ENCODE data around the gene CCDC69.
A peak's percentile ranks its signal among the peaks of the same experiment; 100 is the strongest.
"Not testable (repeated sequence)": the region's sequence is repeated elsewhere in the genome, so short reads cannot be mapped to it uniquely, and the experiment has no call there.

CCDC69 gene

GRCh38 chr5:151181818-151182523 lies 41.9 kb downstream of the CCDC69 start:
- Mint-ChIP-seq H3K27ac (peak overlapping the region; percentile 17), H3K9me3 (no peaks in the 10 kb centered on the region), H3K4me3 (no peak overlapping the region), H3K27me3 (no peaks in the 10 kb centered on the region), H3K36me3 (ENCODE audit: low read depth) (peaks cover 23% of the 10 kb centered on the region), H3K4me1 (ENCODE audit: low read depth) (peaks cover 12% of the 10 kb centered on the region)

- Mint-ChIP-seq H3K4me1 (ENCODE audit: low read depth) (peaks cover 12% of the 10 kb centered on the region), H3K4me3 (no peak overlapping the region), H3K36me3 (ENCODE audit: low read depth) (peaks cover 14% of the 10 kb centered on the region), H3K27me3 (no peaks in the 10 kb centered on the region), H3K9me3 (no peaks in the 10 kb centered on the region), H3K27ac (no peak overlapping the region)
These were observed 43.6 kb downstream of the CCDC69 start for GRCh38 chr5:151180291-151180690.

- Mint-ChIP-seq H3K9me3 (no peaks in the 10 kb centered on the region), H3K4me1 (ENCODE audit: low read depth) (peaks cover 12% of the 10 kb centered on the region), H3K27ac (no peak overlapping the region)
These were observed 44.4 kb downstream of the CCDC69 start for GRCh38 chr5:151179489-151179840.

GRCh38 chr5:151178777-151179488 lies 45.0 kb downstream of the CCDC69 start:
- H3K36me3 Mint-ChIP-seq (ENCODE audit: low read depth), result peaks cover 13% of the 10 kb centered on the region
- peak overlapping the region; percentile 32 for H3K27ac Mint-ChIP-seq
- no peak overlapping the region for H3K4me3 Mint-ChIP-seq
- no peaks in the 10 kb centered on the region for H3K27me3 Mint-ChIP-seq
- no peaks in the 10 kb centered on the region for H3K9me3 Mint-ChIP-seq
- peaks cover 12% of the 10 kb centered on the region for H3K4me1 Mint-ChIP-seq (ENCODE audit: low read depth)

More at GRCh38 chr5:151179489-151179840, 44.4 kb downstream of the CCDC69 start:
- Mint-ChIP-seq H3K36me3 (ENCODE audit: low read depth) (peaks cover 13% of the 10 kb centered on the region), H3K27me3 (no peaks in the 10 kb centered on the region), H3K4me3 (no peak overlapping the region)

GRCh38 chr5:151178372-151178771 lies 45.5 kb downstream of the CCDC69 start:
- Mint-ChIP-seq H3K4me3 (no peak overlapping the region), H3K27ac (no peak overlapping the region), H3K4me1 (ENCODE audit: low read depth) (peaks cover 12% of the 10 kb centered on the region), H3K27me3 (no peaks in the 10 kb centered on the region), H3K9me3 (no peaks in the 10 kb centered on the region), H3K36me3 (ENCODE audit: low read depth) (peaks cover 13% of the 10 kb centered on the region)

GRCh38 chr5:151176268-151176667 lies 47.6 kb downstream of the CCDC69 start:
- H3K27ac Mint-ChIP-seq; H3K9me3 Mint-ChIP-seq; H3K27me3 Mint-ChIP-seq; H3K36me3 Mint-ChIP-seq (ENCODE audit: low read depth); H3K4me3 Mint-ChIP-seq: not testable (repeated sequence)
- peaks cover 16% of the 10 kb centered on the region for H3K4me1 Mint-ChIP-seq (ENCODE audit: low read depth)

- Mint-ChIP-seq H3K27ac (no peak overlapping the region), H3K4me3 (no peak overlapping the region), H3K4me1 (ENCODE audit: low read depth) (peaks cover 26% of the 10 kb centered on the region), H3K36me3 (ENCODE audit: low read depth) (peaks cover 8% of the 10 kb centered on the region), H3K27me3 (no peaks in the 10 kb centered on the region), H3K9me3 (no peaks in the 10 kb centered on the region)
These were observed 49.2 kb downstream of the CCDC69 start for GRCh38 chr5:151174612-151175101.

GRCh38 chr5:151173711-151174611 lies 49.9 kb downstream of the CCDC69 start:
- Mint-ChIP-seq H3K27ac (no peak overlapping the region), H3K4me1 (ENCODE audit: low read depth) (peaks cover 21% of the 10 kb centered on the region), H3K27me3 (no peaks in the 10 kb centered on the region)

GRCh38 chr5:151171529-151171928 lies 52.4 kb downstream of the CCDC69 start:
- Mint-ChIP-seq H3K4me3 (no peak overlapping the region), H3K4me1 (ENCODE audit: low read depth) (peaks cover 14% of the 10 kb centered on the region), H3K27ac (no peak overlapping the region), H3K27me3 (no peaks in the 10 kb centered on the region), H3K36me3 (ENCODE audit: low read depth) (no peaks in the 10 kb centered on the region), H3K9me3 (no peaks in the 10 kb centered on the region)

More at GRCh38 chr5:151173711-151174611, 49.9 kb downstream of the CCDC69 start:
- no peaks in the 10 kb centered on the region for H3K9me3 Mint-ChIP-seq
- H3K4me3 Mint-ChIP-seq, result no peak overlapping the region
- peaks cover 6% of the 10 kb centered on the region for H3K36me3 Mint-ChIP-seq (ENCODE audit: low read depth)

GRCh38 chr5:151168602-151169344 lies 55.1 kb downstream of the CCDC69 start:
- Mint-ChIP-seq H3K4me1 (ENCODE audit: low read depth) (peaks cover 24% of the 10 kb centered on the region), H3K36me3 (ENCODE audit: low read depth) (no peaks in the 10 kb centered on the region), H3K27ac (no peak overlapping the region), H3K9me3 (no peaks in the 10 kb centered on the region), H3K27me3 (no peaks in the 10 kb centered on the region), H3K4me3 (no peak overlapping the region)

- H3K27me3 Mint-ChIP-seq, result no peaks in the 10 kb centered on the region
- no peaks in the 10 kb centered on the region for H3K9me3 Mint-ChIP-seq
- peaks cover 24% of the 10 kb centered on the region for H3K4me1 Mint-ChIP-seq (ENCODE audit: low read depth)
- H3K4me3 Mint-ChIP-seq, result no peak overlapping the region
- no peak overlapping the region for H3K27ac Mint-ChIP-seq
- H3K36me3 Mint-ChIP-seq (ENCODE audit: low read depth), result no peaks in the 10 kb centered on the region
These were observed 56.9 kb downstream of the CCDC69 start for GRCh38 chr5:151167022-151167421.

- Mint-ChIP-seq H3K27ac (peak overlapping the region; percentile 19), H3K4me1 (ENCODE audit: low read depth) (peaks cover 22% of the 10 kb centered on the region), H3K27me3 (no peaks in the 10 kb centered on the region), H3K36me3 (ENCODE audit: low read depth) (no peaks in the 10 kb centered on the region), H3K9me3 (no peaks in the 10 kb centered on the region), H3K4me3 (no peak overlapping the region)
These were observed 59.1 kb downstream of the CCDC69 start for GRCh38 chr5:151164687-151165392.

GRCh38 chr5:151162776-151163175 lies 61.1 kb downstream of the CCDC69 start:
- no peaks in the 10 kb centered on the region for H3K36me3 Mint-ChIP-seq (ENCODE audit: low read depth)
- H3K4me3 Mint-ChIP-seq, result no peak overlapping the region
- H3K9me3 Mint-ChIP-seq, result no peaks in the 10 kb centered on the region
- H3K27ac Mint-ChIP-seq, result no peak overlapping the region
- H3K27me3 Mint-ChIP-seq, result no peaks in the 10 kb centered on the region
- peaks cover 40% of the 10 kb centered on the region for H3K4me1 Mint-ChIP-seq (ENCODE audit: low read depth)
